ENCODE data around the gene HSF2BP.

DNA sequence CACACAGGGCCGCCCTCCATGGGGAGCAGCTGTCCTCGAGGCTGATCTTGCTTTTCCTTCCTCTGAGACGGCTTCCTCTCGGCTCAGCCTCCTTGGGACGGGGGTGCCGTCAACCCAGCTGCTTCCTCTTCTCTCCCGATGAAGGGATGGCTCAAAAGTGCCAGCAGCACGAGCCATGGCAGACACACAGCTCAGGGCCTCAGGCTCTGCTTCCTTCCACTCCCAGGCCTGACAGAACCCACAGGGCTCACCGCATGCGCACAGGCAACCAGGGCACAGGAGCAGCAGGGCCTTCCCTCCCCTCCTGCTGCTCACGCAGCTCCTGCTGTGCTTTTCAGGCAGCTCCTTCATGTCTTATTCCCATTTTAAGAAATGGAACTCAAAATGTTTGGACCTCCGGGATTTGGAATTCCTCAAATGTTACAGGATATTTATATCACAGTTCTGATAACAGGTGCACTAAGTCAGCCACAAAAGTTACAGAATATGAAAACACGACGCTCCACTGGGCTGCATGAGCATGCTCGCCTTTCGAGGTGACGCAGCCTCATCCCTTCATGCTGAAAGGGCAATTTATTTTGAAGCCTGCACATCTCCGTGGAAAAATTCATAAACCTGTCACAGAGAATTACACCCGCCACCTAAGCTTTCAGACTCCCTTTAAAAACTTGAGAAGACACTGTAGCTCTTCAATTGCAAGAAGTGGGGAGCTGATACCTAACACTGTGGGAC, 84.4 kb downstream of the HSF2BP start:
- TF ChIP-seq TAF1 (IDR thresholded peaks at IDR 0.05; ENCODE audit: low read depth) (no peak), FOXM1 (IDR thresholded peaks at IDR 0.05; ENCODE audit: borderline replicate concordance, low read depth) (no peak), NFIC (IDR thresholded peaks at IDR 0.05) (no peak), TEAD4 (IDR thresholded peaks at IDR 0.05) (no peak), RAD21 (IDR thresholded peaks at IDR 0.05; ENCODE audit: low read depth) (no peak), CREB1 (IDR thresholded peaks at IDR 0.05; ENCODE audit: low read depth) (no peak), YY1 (IDR thresholded peaks at IDR 0.05; ENCODE audit: low read depth) (no peak), EGR1 (IDR thresholded peaks at IDR 0.05) (no peak)
- TF ChIP-seq, protein P1, sequence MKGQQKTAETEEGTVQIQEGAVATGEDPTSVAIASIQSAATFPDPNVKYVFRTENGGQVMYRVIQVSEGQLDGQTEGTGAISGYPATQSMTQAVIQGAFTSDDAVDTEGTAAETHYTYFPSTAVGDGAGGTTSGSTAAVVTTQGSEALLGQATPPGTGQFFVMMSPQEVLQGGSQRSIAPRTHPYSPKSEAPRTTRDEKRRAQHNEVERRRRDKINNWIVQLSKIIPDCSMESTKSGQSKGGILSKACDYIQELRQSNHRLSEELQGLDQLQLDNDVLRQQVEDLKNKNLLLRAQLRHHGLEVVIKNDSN (IDR thresholded peaks at IDR 0.05) = no peak
- TF ChIP-seq, protein P2, sequence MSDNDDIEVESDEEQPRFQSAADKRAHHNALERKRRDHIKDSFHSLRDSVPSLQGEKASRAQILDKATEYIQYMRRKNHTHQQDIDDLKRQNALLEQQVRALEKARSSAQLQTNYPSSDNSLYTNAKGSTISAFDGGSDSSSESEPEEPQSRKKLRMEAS (IDR thresholded peaks at IDR 0.05) = no peak
- TF ChIP-seq, protein P3, sequence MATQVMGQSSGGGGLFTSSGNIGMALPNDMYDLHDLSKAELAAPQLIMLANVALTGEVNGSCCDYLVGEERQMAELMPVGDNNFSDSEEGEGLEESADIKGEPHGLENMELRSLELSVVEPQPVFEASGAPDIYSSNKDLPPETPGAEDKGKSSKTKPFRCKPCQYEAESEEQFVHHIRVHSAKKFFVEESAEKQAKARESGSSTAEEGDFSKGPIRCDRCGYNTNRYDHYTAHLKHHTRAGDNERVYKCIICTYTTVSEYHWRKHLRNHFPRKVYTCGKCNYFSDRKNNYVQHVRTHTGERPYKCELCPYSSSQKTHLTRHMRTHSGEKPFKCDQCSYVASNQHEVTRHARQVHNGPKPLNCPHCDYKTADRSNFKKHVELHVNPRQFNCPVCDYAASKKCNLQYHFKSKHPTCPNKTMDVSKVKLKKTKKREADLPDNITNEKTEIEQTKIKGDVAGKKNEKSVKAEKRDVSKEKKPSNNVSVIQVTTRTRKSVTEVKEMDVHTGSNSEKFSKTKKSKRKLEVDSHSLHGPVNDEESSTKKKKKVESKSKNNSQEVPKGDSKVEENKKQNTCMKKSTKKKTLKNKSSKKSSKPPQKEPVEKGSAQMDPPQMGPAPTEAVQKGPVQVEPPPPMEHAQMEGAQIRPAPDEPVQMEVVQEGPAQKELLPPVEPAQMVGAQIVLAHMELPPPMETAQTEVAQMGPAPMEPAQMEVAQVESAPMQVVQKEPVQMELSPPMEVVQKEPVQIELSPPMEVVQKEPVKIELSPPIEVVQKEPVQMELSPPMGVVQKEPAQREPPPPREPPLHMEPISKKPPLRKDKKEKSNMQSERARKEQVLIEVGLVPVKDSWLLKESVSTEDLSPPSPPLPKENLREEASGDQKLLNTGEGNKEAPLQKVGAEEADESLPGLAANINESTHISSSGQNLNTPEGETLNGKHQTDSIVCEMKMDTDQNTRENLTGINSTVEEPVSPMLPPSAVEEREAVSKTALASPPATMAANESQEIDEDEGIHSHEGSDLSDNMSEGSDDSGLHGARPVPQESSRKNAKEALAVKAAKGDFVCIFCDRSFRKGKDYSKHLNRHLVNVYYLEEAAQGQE (IDR thresholded peaks at IDR 0.05; ENCODE audit: low read depth) = no peak

Measured in Ishikawa (cell line).